Activated CD4-positive, alpha-beta T cell treated with anti-CD3 and anti-CD28 coated beads, Interleukin-2, amount 50 U/mL, for 16 hours (primary cell): ENCODE data around the gene ERC2.
A peak's percentile ranks its signal among the peaks of the same experiment; 100 is the strongest.

ENCODE experiments used
- DNase-seq: peaks from one replicate; pipeline ENCODE4 v3.0.0-alpha.2; 2020

The ERC2 gene

GRCh38 chr3:55498520-55498919 is 969.7 kb downstream of the ERC2 start:
- DNase-seq, result no peak

GRCh38 chr3:55497250-55497649 is 971.0 kb downstream of the ERC2 start:
- DNase-seq, result no peak

- no peak for DNase-seq
Observed at GRCh38 chr3:55494976-55495375, 973.3 kb downstream of the ERC2 start.

GRCh38 chr3:55492976-55493375 is 975.3 kb downstream of the ERC2 start:
- no peak for DNase-seq

- no peak for DNase-seq
Observed at GRCh38 chr3:55491296-55491816, 976.9 kb downstream of the ERC2 start.

GRCh38 chr3:55490276-55490913 is 977.9 kb downstream of the ERC2 start:
- no peak for DNase-seq

- DNase-seq, result no peak
Observed at GRCh38 chr3:55489798-55490132, 978.5 kb downstream of the ERC2 start.

- peak; percentile 20 for DNase-seq
Observed at GRCh38 chr3:55488398-55489055, 979.7 kb downstream of the ERC2 start.

GRCh38 chr3:55487381-55488241 is 980.7 kb downstream of the ERC2 start:
- DNase-seq, result peak; percentile 8

- no peak for DNase-seq
Observed at GRCh38 chr3:55486857-55487380, 981.3 kb downstream of the ERC2 start, which contains the start of gene WNT5A. TSS of gene WNT5A (minus strand) at chr3:55487306. CDS start at chr3:55486985, 321 bp downstream.

- DNase-seq, result no peak
Observed at GRCh38 chr3:55486101-55486856, 982.0 kb downstream of the ERC2 start.

GRCh38 chr3:55484801-55485791 is 983.2 kb downstream of the ERC2 start:
- DNase-seq, result peak; percentile 57

- DNase-seq, result no peak
Observed at GRCh38 chr3:55484191-55484689, 984.0 kb downstream of the ERC2 start.

- no peak for DNase-seq
Observed at GRCh38 chr3:55483196-55484095, 984.8 kb downstream of the ERC2 start.

GRCh38 chr3:55482496-55483195 is 985.6 kb downstream of the ERC2 start:
- no peak for DNase-seq

GRCh38 chr3:55481744-55482495 is 986.3 kb downstream of the ERC2 start:
- DNase-seq, result no peak

GRCh38 chr3:55480911-55481743 is 987.1 kb downstream of the ERC2 start:
- DNase-seq, result no peak
